HG02678 (cell line): ENCODE data around the gene PRIMA1.

Source experiments
- ATAC-seq: cut with Tn5 transposase; IDR thresholded peaks from one replicate; pipeline ENCODE4 v1.9.1; 2021; ENCODE audit warnings: mild to moderate bottlenecking, moderate library complexity; ENCODE audit not compliant: unreplicated experiment

The PRIMA1 gene

GRCh38 chr14:93788293-93788542, at the start of gene PRIMA1:
TSS of gene PRIMA1 (minus strand) at chr14:93788485. CDS start at chr14:93787718, 767 bp downstream.
- ATAC-seq, result no peak

GRCh38 chr14:93834699-93835371, 46.5 kb upstream of the PRIMA1 start:
- no peak for ATAC-seq

GRCh38 chr14:93832665-93833064, 44.4 kb upstream of the PRIMA1 start:
- no peak for ATAC-seq

GRCh38 chr14:93832081-93832480, 43.8 kb upstream of the PRIMA1 start:
- ATAC-seq, result no peak

- ATAC-seq, result no peak
Measured at GRCh38 chr14:93830753-93831461, 42.6 kb upstream of the PRIMA1 start.

GRCh38 chr14:93829839-93830481, 41.7 kb upstream of the PRIMA1 start:
- no peak for ATAC-seq

- ATAC-seq, result no peak
Measured at GRCh38 chr14:93825235-93825553, 36.9 kb upstream of the PRIMA1 start.

- no peak for ATAC-seq
Measured at GRCh38 chr14:93824518-93825234, 36.4 kb upstream of the PRIMA1 start.

GRCh38 chr14:93824076-93824475, 35.8 kb upstream of the PRIMA1 start:
- ATAC-seq, result no peak

GRCh38 chr14:93821051-93821450, 32.8 kb upstream of the PRIMA1 start:
- no peak for ATAC-seq

GRCh38 chr14:93818857-93819256, 30.6 kb upstream of the PRIMA1 start:
- no peak for ATAC-seq

GRCh38 chr14:93811676-93812075, 23.4 kb upstream of the PRIMA1 start:
- no peak for ATAC-seq

GRCh38 chr14:93811020-93811419, 22.7 kb upstream of the PRIMA1 start:
- no peak for ATAC-seq

GRCh38 chr14:93809491-93810420, 21.5 kb upstream of the PRIMA1 start:
- peak; percentile 51 for ATAC-seq

GRCh38 chr14:93804654-93805053, 16.4 kb upstream of the PRIMA1 start:
- no peak for ATAC-seq

- no peak for ATAC-seq
Measured at GRCh38 chr14:93803408-93804318, 15.4 kb upstream of the PRIMA1 start.

- no peak for ATAC-seq
Measured at GRCh38 chr14:93799989-93800921, 12.0 kb upstream of the PRIMA1 start.

GRCh38 chr14:93799617-93799988, 11.3 kb upstream of the PRIMA1 start:
- ATAC-seq, result no peak

GRCh38 chr14:93797536-93797935, 9.3 kb upstream of the PRIMA1 start:
- no peak for ATAC-seq
